NAMALWA (cell line): Measurements from ENCODE around the gene HTR3C.
"Not testable (repeated sequence)": the region's sequence is repeated elsewhere in the genome, so short reads cannot be mapped to it uniquely, and the experiment has no call there.

ENCODE experiments used
- DNase-seq: peaks from one replicate; pipeline ENCODE4 v3.0.0-alpha.2; 2015; ENCODE audit warnings: low spot score

Gene HTR3C

GRCh38 chr3:184052767-184053166 lies at the start of gene HTR3C:
Gene HTR3C (plus strand): TSS chr3:184053047. CDS start chr3:184053081, 34 bp downstream.
- DNase-seq: no peak

DNA sequence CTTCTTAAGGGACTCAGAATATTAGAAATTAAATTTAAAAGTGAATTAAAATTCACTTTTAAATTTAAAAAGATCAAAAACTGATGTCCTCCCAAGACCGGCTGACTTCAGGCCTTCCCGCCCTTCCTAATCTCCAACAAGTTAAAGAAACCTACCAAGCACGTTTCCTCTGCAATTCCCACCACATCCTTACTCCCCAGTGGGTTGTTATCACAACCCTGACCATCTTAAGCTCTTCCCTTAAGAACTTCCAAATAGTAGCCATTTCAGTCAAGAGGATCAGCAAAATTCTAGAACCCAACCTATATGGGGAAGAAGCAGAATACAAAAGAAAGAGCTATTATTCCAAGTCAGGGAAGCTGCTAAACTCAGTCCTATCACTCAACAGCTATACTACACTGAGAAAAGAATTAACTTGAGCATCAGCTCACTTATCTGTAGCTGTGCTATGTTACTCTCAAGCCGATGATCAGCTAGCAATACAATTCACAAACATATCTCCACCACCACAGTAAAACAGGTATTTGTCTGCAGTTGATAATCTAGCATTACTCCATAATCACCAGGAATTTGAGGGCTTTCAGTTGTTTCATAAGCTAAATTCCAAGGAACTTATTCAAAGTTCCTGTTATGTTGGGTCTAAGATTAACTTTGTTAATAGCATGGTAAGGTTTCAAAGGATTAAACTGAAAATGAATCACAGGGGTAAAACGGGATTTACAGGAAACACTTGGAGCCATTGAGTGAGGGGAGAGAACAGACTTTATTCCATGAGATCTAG lies 49.5 kb upstream of the HTR3C start:
- no peak for DNase-seq

DNA sequence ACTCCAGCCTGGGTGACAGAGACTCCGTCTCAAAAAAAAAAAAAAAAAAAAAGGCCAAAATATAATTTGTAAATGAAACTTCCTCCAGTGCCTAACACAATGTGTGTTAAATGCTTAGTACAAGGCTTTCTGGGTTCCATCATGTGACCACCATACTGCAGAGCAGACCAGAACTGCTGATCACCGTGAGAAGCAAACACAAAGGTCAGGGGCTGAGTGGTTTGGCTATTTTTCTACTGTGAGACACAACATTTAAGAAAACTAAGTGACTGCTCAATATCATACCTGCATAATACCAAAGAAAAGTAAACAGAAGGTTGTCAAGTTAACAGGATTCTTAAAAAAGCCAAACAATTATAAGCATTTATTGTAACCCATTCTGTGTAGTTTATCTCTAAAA lies 48.4 kb upstream of the HTR3C start:
- no peak for DNase-seq

- peak; percentile 79 for DNase-seq
Measured at GRCh38 chr3:184005941-184006507, 46.8 kb upstream of the HTR3C start.

GRCh38 chr3:184007143-184007813 lies 45.6 kb upstream of the HTR3C start:
- DNase-seq: not testable (repeated sequence)

- DNase-seq: peak; percentile 41
Measured at GRCh38 chr3:184008161-184008560, 44.7 kb upstream of the HTR3C start.

- no peak for DNase-seq
Measured at GRCh38 chr3:184011230-184011876, 41.5 kb upstream of the HTR3C start.

- no peak for DNase-seq
Measured at GRCh38 chr3:184011937-184012889, 40.6 kb upstream of the HTR3C start.

GRCh38 chr3:184015381-184016019 lies 37.3 kb upstream of the HTR3C start:
- no peak for DNase-seq

DNA sequence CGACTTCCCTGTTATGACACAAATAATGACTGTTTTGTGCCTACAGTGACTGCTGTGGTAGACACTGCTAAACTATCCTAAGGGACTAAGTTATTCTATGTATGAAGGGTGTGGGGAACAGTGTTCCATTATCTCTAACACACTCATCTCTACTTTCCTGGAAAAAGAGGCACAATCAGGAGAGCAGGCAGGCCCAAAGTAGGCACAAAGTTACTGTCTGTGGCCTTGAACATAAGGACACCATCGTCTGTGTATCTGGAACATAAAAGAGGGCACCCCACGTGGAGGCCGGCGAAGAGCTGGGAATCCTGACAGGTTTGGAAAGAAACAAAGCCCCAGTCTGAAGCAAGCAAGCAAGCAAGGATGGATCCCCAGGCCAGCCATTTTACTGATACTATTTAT lies 36.7 kb upstream of the HTR3C start:
- no peak for DNase-seq

GRCh38 chr3:184016811-184017671 lies 35.8 kb upstream of the HTR3C start:
- DNase-seq: peak; percentile 60

- peak; percentile 83 for DNase-seq
Measured at GRCh38 chr3:184017672-184018423, 35.0 kb upstream of the HTR3C start, which contains the start of gene ABCC5. Gene ABCC5 (minus strand): TSS chr3:184017884. CDS start chr3:184014392, 3,492 bp downstream.

GRCh38 chr3:184018424-184018973 lies 34.3 kb upstream of the HTR3C start:
- no peak for DNase-seq

GRCh38 chr3:184022323-184022722 lies 30.5 kb upstream of the HTR3C start:
- DNase-seq: no peak

DNA sequence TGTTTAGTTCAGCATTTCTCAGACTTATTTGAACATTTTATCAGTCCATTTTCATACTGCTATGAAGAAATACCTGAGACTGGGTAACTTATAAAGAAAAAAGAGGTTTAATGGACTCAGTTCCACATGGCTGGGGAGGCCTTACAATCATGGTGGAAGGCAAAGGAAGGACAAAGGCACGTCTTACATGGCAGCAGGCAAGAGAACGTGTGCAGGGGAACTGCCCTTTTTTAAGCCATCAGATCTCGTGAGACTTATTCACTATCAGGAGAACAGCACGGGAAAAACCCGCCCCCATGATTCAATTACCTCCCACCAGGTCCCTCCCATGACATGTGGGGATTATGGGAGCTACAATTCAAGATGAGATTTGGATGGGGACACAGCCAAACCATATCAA lies 27.6 kb upstream of the HTR3C start:
- not testable (repeated sequence) for DNase-seq

DNA sequence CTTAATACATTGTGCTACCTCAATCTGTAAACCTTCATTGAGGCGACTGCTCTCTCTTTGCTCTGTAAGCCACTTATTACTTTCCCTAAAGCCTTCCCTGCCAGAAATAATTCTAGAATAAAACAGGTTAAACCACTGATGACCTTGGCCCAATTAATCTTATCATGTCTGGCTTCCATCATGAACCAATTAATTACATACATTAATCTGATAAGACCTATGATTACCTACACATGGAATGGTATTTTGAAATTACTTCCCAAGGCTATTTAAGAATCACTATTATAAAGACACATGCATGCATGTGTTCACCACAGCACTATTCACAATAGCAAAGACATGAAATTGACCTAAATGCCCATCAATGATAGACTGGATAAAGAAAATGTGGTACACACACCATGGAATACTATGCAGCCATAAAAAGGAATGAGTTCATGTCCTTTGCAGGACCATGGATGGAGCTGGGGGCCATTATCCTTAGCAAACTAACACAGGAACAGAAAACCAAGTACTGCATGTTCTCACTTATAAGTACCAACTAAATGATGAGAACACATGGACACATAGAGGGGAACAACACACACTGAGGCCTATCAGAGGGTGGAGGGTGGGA lies 24.5 kb upstream of the HTR3C start:
- DNase-seq: not testable (repeated sequence)

DNA sequence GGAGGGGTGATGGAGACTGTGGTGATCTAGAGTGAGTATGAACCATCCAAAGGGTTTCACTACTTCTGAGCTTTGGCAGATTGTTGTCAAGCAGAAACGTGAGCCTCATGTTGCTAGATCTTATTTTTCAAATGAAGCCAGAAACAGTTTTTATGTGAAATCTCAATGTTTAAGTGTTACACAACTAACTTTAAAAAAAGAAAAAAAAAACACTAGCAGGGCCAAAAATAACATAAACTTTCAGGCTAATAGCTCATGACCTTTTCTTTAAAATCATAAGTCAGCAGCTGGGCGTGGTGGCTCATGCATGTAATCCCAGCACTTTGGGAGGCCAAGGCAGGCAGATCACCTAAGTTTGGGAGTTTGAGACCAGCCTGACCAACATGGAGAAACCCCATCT lies 23.4 kb upstream of the HTR3C start:
- no peak for DNase-seq

GRCh38 chr3:184030536-184030935 lies 22.3 kb upstream of the HTR3C start:
- no peak for DNase-seq
